Iris pigment epithelial cell (primary cell): ENCODE results near the gene ATP6AP1.

Experiments
- DNase-seq: peaks from one replicate; pipeline ENCODE4 v3.0.0-alpha.2; 2011; ENCODE audit warnings: low read depth

The ATP6AP1 gene

GRCh38 chrX:154430916-154431315 is 2.4 kb downstream of the ATP6AP1 start:
- no peak for DNase-seq

DNA sequence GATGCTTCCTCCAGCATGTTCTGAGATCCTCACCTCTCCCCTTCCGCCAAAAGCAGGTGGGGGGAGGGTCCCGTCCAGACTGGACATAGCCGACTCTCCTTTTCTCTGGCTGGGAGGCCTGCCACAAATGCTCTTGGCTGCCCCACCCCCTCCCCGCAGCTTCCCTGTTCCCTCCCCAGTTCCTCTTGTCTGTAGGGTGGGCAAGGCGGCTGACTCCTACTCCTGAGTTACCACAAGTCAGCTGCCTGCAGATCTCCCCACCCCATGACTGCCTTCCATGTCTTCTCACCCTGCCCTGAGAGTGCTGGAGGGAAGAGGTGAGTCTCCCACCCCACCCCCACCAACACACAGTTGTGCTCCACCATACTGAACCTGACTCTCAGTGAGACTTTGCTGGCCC is 2.9 kb downstream of the ATP6AP1 start:
- no peak for DNase-seq

DNA sequence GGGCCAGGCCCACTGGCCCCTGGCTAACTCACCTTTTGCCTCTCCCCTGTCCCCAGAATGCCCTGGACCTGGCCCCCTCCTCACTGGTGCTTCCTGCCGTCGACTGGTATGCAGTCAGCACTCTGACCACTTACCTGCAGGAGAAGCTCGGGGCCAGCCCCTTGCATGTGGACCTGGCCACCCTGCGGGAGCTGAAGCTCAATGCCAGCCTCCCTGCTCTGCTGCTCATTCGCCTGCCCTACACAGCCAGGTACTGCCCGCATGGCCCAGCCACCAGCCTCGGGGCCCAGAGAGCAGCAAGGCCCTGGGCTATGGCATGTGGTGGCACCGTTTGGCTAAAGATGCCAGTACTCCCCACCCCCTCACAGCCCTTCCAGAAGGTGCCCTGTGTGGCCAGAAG is 3.7 kb downstream of the ATP6AP1 start:
- no peak for DNase-seq

DNA sequence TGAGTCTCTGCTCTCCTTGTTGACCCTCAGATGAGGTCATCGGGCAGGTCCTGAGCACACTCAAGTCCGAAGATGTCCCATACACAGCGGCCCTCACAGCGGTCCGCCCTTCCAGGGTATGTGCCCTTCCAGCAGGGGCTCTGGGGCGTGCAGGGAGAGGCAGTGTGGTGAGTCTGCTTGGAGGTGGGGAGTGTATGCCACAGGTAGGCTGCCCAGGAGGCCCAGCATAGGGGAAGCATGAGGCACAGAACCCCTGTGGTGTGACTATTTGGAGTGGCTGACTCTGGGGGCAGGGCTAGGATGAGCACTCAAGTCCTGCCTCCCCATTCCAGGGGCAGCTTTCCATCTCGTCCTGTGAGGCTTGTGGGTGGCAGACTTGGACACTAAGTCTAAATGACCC is 5.1 kb downstream of the ATP6AP1 start:
- no peak for DNase-seq

DNA sequence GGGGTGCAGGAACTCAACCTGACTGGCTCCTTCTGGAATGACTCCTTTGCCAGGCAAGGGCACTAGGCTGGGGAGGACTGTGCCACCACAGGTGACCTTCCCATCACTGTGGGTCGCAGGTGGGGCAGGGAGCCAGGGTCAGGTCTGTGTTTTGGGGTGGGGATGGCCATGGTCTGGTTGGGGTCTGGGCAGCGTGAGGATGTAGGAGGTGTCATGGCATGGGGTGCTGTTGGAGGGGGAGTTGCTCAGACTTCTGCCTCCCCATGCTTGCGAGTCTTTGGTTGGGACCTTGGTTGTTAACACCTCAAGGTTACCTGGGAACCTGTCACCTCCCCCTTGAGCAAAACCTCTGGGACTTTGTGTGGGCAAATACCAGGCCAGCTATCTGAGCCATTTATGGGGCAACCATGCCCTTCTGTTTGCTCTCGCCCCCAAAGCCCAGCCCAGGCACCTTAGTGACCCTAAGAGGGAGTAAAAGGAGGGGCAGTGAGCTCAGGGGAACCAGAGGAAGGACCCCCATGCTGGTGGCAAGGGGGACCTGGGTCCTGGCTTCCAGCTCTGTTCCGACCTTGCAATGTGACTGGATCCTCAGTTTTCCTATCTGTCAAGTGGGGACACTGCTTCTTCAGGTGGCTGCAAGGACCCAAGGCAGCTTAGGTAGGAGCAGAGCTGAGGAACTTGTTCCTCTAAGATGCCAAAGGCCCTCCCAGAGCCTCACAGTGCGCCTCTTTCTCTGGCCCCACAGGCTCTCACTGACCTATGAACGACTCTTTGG is 6.1 kb downstream of the ATP6AP1 start:
- DNase-seq = no peak

- no peak for DNase-seq
Observed at GRCh38 chrX:154435171-154435733, 6.8 kb downstream of the ATP6AP1 start.

- DNase-seq = no peak
Observed at GRCh38 chrX:154436374-154436982, 8.0 kb downstream of the ATP6AP1 start.

- DNase-seq = peak; percentile 38
Observed at GRCh38 chrX:154436983-154437752, 8.7 kb downstream of the ATP6AP1 start, which contains the start of gene GDI1. GDI1 (plus strand) TSS chrX:154437154; CDS start chrX:154437255, 101 bp downstream.

DNA sequence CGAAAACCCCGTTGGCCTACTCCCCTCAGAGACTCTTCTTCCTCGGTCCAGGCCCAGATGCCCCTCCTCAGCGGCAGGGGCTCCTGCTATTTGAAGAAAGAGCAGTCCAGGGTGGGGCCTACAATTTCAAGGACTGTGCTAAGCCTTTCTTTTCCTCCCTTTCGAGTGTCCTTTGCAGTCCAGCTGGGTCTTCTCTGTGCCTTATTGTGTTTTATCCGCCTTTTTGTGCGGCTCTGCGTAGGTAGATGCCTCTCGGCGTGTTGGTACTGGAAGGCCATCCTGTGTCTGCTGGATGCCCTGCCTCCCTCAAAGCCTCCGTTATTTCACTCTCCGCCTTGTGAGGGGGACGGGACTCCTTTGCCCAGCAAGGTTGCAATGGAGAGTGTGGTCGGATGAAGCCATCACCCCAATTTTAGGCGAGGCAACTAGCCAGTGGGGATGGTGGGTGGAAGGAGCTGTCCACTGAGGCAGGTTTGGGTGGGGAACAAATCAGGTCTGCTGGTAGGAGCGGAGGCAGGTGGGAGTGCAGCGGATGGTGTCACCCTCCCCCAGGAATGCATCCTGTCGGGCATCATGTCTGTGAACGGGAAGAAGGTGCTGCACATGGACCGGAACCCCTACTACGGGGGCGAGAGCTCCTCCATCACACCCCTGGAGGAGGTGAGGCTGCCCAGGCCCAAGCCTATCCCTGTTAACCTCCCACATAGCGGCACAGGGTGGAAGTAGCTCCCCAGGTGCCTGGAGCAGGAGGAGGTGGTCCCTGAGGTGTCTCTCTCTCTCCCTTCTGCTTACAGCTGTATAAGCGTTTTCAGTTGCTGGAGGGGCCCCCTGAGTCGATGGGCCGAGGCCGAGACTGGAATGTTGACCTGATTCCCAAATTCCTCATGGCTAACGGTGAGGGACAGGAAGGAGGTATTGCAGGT is 9.8 kb downstream of the ATP6AP1 start:
- no peak for DNase-seq

DNA sequence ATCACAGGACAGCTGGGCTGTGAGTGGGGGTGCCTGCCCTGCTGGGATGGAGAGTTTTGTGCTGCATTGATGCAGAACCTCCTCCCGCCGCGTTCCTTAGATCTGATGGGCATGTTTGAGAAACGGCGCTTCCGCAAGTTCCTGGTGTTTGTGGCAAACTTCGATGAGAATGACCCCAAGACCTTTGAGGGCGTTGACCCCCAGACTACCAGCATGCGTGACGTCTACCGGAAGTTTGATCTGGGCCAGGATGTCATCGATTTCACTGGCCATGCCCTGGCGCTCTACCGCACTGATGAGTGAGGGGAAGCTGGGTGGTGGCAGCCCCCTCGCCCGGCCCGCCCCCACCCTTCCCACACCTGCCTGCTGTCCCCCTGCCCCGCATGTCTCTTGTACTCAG is 11.4 kb downstream of the ATP6AP1 start:
- DNase-seq = no peak

- DNase-seq = no peak
Observed at GRCh38 chrX:154440623-154441357, 12.3 kb downstream of the ATP6AP1 start.

GRCh38 chrX:154441564-154441963 is 13.1 kb downstream of the ATP6AP1 start:
- no peak for DNase-seq

GRCh38 chrX:154441984-154442707 is 13.7 kb downstream of the ATP6AP1 start:
- no peak for DNase-seq

DNA sequence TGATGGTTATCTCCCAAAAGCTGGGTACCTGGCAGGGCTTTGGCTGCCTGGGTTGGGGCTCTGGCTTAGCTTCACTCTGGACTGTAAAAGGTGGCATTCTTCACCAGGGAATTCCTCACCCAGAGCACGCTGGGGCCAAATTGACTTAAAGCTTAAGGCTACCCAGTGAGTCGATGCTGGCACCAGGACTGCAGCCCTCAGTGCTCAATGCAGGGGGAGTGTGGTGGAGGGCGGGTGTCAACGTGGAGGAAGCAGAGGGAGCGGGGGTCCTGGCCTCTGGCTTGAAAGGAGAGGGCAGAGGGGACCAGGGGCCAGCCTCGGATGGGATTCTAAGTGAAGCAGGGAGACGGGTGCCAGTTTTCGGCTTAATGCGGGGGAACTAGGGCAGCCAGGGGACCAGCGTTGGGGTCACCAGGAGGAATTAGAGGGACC is 15.0 kb downstream of the ATP6AP1 start:
- no peak for DNase-seq

GRCh38 chrX:154443992-154444754 is 15.7 kb downstream of the ATP6AP1 start, which contains the start of gene FAM50A:
FAM50A (plus strand) TSS chrX:154444141; CDS start chrX:154444236, 95 bp downstream.
- DNase-seq = peak; percentile 51

DNA sequence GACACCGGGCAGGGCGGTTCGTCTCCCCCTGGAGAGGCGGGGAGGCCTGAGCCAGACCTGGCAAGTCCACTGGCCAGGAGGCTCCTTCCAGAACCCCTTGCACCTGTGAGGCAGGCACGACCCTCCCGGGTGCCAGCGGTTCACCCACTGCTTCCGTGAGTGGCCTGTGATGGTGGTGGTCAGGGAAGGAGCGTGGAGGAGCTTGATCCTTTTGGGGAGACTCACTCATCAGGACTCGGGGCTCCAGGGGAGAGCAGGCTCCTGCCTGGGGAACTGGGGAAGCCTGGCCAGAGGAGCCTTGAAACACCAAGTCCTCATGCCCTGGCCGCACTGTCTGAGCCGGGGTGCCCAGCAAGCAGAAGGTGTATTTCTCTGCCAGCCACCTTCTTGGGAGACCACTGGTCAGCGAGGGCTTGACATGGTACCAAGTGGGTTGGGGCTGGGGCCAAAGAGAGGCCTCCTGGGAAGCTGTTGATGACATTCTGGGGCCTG is 16.3 kb downstream of the ATP6AP1 start:
- DNase-seq = no peak

DNA sequence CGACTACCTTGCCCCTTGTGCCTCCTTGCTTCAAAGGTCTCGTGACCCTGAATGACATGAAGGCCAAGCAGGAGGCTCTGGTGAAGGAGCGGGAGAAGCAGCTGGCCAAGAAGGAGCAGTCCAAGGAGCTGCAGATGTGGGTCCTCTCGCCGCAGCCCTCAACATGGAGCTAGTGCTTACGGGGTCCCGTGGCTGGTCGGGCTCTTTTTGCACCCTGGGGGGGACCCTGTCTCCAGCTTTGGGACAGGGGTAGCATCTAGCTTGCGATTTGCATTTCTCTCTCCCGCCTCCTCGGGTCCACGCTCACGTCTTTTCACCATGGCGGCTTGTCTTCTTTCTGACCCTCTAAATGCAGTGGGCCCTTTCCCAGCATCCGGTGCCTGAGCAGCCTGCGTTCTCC is 17.3 kb downstream of the ATP6AP1 start:
- DNase-seq = no peak

DNA sequence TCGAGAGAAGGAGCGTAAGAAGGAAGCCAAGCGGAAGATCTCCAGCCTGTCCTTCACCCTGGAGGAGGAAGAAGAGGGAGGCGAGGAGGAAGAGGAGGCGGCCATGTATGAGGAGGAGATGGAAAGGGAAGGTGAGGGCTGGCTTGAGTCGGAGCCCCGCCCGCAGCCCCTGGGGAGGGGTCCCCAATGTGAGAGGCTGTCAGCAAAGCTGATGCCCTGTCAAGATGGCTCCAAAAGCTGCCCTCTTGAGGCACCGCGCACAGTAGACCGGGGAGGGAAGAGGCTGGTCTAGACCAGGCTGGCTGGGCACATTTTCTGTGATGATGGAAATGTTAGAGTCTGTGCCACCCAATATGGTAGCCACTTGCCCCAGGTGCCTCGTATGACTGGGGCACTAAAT is 18.0 kb downstream of the ATP6AP1 start:
- no peak for DNase-seq

- no peak for DNase-seq
Observed at GRCh38 chrX:154448484-154448883, 20.0 kb downstream of the ATP6AP1 start.
